HepG2 (cell line): ENCODE results near the gene MEIG1. TPM values are rescaled to one million over a fixed set of nuclear protein-coding genes. Genes with fewer than 3 reads are reported as not detected.

Experiments used
- ATF3 ChIP-seq: sonication (generic); formaldehyde crosslinking; IDR thresholded peaks from 2 replicates; pipeline ENCODE4 v1.4.0; 2020; ENCODE audit warnings: missing genetic modification reagents
- CENPX ChIP-seq: sonication (generic); formaldehyde crosslinking; IDR thresholded peaks from 2 replicates; pipeline ENCODE4 v1.9.0; 2021; ENCODE audit warnings: mild to moderate bottlenecking, missing genetic modification reagents, moderate library complexity
- HOXA5 ChIP-seq: sonication (generic); formaldehyde crosslinking; IDR thresholded peaks from 2 replicates; pipeline ENCODE4 v1.4.0; 2020; ENCODE audit warnings: missing genetic modification reagents
- KAT8 ChIP-seq: IDR thresholded peaks from 2 replicates; pipeline ENCODE4 v1.6.1; 2016; ENCODE audit warnings: missing genetic modification reagents, missing compliant biosample characterization
- KDM5A ChIP-seq: fragments of 200-600 bp; sonication (generic); IDR thresholded peaks from 2 replicates; pipeline ENCODE4 v1.7.0; 2018; ENCODE audit warnings: antibody characterized with exemption, mild to moderate bottlenecking, low read length, borderline replicate concordance
- MED8 ChIP-seq: sonication (generic); formaldehyde crosslinking; IDR thresholded peaks from 2 replicates; pipeline ENCODE4 v1.8.1; 2023; ENCODE audit warnings: mild to moderate bottlenecking, missing genetic modification reagents; ENCODE audit not compliant: insufficient replicate concordance
- MEIS1 ChIP-seq: sonication (generic); formaldehyde crosslinking; IDR thresholded peaks from 2 replicates; pipeline ENCODE4 v1.9.0; 2021; ENCODE audit warnings: mild to moderate bottlenecking, missing genetic modification reagents, moderate library complexity, borderline replicate concordance
- PATZ1 ChIP-seq: sonication (generic); formaldehyde crosslinking; IDR thresholded peaks from 2 replicates; pipeline ENCODE4 v1.4.0; 2020; ENCODE audit warnings: missing genetic modification reagents
- YEATS2 ChIP-seq: sonication (generic); formaldehyde crosslinking; IDR thresholded peaks from 2 replicates; pipeline ENCODE4 v1.4.0; 2020; ENCODE audit warnings: missing genetic modification reagents, borderline replicate concordance
- ZBED4 ChIP-seq: sonication (generic); formaldehyde crosslinking; IDR thresholded peaks from 2 replicates; pipeline ENCODE4 v1.4.0; 2020; ENCODE audit warnings: missing genetic modification reagents, borderline replicate concordance
- ZC3H4 ChIP-seq: sonication (generic); formaldehyde crosslinking; IDR thresholded peaks from 2 replicates; pipeline ENCODE4 v1.4.0; 2020; ENCODE audit warnings: missing genetic modification reagents, borderline replicate concordance
- ZSCAN12 ChIP-seq: sonication (generic); formaldehyde crosslinking; IDR thresholded peaks from 2 replicates; pipeline ENCODE4 v1.9.0; 2021; ENCODE audit warnings: mild to moderate bottlenecking, missing genetic modification reagents
- polyA plus RNA-seq, 8 experiments: library from polyadenylated mRNA; depleted of rRNA in 3 of 8; stranded (reverse) in 7 of 8; unstranded in 1 of 8; fragments of >200 nt; fragmentation: Illumina TruSeq in 4 of 8; extraction: Trizol in 4 of 8; gene quantifications; 2 replicates each; pipeline versions ENCODE4 v1.2.1 to v1.2.3, GENCODE V29; 2011 to 2016; ENCODE audit warnings: low read depth in 4 of 8, missing spikeins in 1 of 8, mixed read lengths in 1 of 8; ENCODE audit not compliant: insufficient read depth in 1 of 8
- total RNA-seq, 5 experiments: library from RNA; depleted of rRNA; stranded (reverse); fragments of >200 nt; fragmentation: Illumina TruSeq; extraction: Trizol; gene quantifications; 2 replicates each; pipeline ENCODE4 v1.2.3, GENCODE V29; 2016; ENCODE audit warnings: low read depth in 1 of 5
- TF ChIP-seq, protein P1 (sequence below): sonication (generic); formaldehyde crosslinking; IDR thresholded peaks from 2 replicates; pipeline ENCODE4 v1.4.0; 2020; ENCODE audit warnings: missing genetic modification reagents, borderline replicate concordance
- TF ChIP-seq, protein P2 (sequence below), 2 experiments: sonication (generic) in 1 of 2; formaldehyde crosslinking in 1 of 2; IDR thresholded peaks; 2 replicates each; pipeline versions ENCODE4 v1.4.0 to v1.6.1; 2016 to 2020; ENCODE audit warnings: borderline replicate concordance in 1 of 2, low read depth in 1 of 2, mild to moderate bottlenecking in 1 of 2, missing genetic modification reagents in 1 of 2

The MEIG1 gene
- total and polyA plus RNA-seq, 2 of the 13 experiments (the other 11 are each of a cell fraction or from before 2014, with no cell fraction given) = not detected

DNA sequence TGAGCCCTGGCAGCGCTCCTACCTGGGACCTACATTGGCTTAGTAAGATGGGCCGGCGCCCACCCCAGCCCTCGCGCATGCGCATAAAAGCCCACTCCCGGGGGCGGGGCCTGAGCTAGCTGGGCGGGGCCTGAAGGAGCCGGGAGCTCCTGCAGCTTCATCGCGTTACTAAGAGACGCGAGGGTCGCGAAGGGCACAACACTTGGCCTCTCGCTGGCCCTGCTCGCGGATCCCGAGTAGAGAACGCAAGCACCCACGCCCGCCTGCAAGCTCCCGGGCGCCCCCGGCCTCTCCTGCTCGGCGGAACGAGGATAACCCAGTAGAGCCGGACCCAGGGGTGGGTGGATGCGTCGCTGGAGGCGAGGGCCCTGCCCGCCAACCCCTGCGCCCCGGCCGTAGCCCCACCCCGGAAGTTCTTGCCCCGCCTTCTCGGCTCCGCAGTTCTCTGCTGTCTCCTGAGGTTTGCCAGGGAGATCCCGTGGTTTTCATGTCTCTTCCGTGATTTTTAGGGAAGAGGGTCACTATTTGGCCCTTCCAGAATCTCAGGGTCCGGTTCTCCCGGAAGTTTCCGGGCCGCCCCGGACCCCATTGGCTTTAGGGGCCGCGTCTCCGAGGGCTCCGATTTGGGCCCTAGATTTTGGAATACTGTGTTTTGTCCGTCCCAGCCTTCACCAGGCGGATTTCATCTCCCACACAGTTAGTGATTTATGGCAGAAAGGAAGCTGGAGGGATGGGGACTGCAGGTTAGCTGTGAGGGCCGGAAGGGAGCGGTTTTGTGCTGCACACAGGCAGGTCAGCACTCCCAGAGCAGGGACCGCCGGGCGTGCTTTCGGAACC is at the start of gene MEIG1 (continued):
- TF ChIP-seq HOXA5 (CRISPR knock-in tag) = peak; percentile 30
- TF ChIP-seq, protein P1, sequence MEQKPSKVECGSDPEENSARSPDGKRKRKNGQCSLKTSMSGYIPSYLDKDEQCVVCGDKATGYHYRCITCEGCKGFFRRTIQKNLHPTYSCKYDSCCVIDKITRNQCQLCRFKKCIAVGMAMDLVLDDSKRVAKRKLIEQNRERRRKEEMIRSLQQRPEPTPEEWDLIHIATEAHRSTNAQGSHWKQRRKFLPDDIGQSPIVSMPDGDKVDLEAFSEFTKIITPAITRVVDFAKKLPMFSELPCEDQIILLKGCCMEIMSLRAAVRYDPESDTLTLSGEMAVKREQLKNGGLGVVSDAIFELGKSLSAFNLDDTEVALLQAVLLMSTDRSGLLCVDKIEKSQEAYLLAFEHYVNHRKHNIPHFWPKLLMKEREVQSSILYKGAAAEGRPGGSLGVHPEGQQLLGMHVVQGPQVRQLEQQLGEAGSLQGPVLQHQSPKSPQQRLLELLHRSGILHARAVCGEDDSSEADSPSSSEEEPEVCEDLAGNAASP = 0 out of 2 replicates have a peak, but pooled peaks have one; percentile 15
- peak; percentile 36; the same call in 1 of the 2 replicates for TF ChIP-seq ATF3
- TF ChIP-seq, protein P2, sequence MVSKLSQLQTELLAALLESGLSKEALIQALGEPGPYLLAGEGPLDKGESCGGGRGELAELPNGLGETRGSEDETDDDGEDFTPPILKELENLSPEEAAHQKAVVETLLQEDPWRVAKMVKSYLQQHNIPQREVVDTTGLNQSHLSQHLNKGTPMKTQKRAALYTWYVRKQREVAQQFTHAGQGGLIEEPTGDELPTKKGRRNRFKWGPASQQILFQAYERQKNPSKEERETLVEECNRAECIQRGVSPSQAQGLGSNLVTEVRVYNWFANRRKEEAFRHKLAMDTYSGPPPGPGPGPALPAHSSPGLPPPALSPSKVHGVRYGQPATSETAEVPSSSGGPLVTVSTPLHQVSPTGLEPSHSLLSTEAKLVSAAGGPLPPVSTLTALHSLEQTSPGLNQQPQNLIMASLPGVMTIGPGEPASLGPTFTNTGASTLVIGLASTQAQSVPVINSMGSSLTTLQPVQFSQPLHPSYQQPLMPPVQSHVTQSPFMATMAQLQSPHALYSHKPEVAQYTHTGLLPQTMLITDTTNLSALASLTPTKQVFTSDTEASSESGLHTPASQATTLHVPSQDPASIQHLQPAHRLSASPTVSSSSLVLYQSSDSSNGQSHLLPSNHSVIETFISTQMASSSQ (IDR thresholded peaks at IDR 0.05; ENCODE audit: low read depth) = 0 out of 2 replicates have a peak, but pooled peaks have one; percentile 35
- TF ChIP-seq, protein P2 (CRISPR knock-in tag; IDR thresholded peaks at IDR 0.05; ENCODE audit: borderline replicate concordance) = no peak
- no peak for TF ChIP-seq CENPX
- TF ChIP-seq ZSCAN12 = no peak
- TF ChIP-seq MED8 (CRISPR knock-in tag) = no peak
- TF ChIP-seq YEATS2 (CRISPR knock-in tag) = peak; percentile 20; the same call in 1 of the 2 replicates
- peak; percentile 63; the same call in 1 of the 2 replicates for TF ChIP-seq ZBED4 (CRISPR knock-in tag)
- TF ChIP-seq MEIS1 (CRISPR knock-in tag) = no peak
- peak; percentile 80; the same call in 1 of the 2 replicates for TF ChIP-seq KAT8 (CRISPR knock-in tag)
- 0 out of 2 replicates have a peak, but pooled peaks have one; percentile 5 for TF ChIP-seq PATZ1 (CRISPR knock-in tag)
- TF ChIP-seq ZC3H4 (CRISPR knock-in tag) = peak; percentile 71; the same call in 1 of the 2 replicates
- peak; percentile 94 for TF ChIP-seq KDM5A
